Activated T-cell treated with anti-CD3 and anti-CD28 coated beads for 24 hours (primary cell): ENCODE data around the gene SCAF1.
"Not testable (repeated sequence)": the region's sequence is repeated elsewhere in the genome, so short reads cannot be mapped to it uniquely, and the experiment has no call there.

Experiments used
- DNase-seq: peaks from one replicate; pipeline ENCODE4 v3.0.0-alpha.2; 2020; ENCODE audit warnings: low read depth

Gene SCAF1

DNA sequence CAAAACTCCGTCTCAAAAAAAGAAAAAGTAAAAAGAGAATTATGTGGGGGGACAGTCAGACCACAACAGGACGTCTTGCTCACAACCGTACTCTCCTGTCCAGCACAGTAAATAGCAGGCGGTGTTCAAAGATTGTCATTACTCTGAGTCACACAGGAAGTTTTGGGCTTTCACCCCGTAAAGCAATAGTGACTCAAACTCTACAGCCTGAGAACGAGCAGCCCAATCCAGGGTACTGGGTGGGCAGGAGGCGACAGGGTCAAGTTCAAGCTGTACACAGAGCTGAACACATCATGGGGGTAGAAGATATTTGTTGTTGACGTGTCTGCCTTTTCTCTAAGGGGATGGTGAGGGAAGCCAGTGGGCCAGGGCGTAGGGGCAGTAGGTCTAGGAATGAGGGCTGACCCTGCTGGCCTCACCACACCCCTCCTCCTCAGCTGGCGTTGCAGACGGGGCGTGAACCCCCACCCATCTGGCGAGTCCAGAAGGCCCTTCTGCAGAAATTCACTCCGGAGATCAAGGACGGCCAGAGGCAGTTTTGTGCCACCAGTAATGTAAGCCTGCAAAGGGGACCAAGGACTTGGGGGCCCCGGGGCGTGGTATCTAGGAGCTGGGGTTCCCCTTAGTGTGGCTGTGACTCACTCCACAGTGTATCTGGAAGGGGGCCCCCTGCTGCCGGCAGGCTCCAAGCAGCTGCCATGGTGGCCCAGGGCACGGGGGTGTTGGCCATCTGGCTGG lies 27.7 kb upstream of the SCAF1 start:
- no peak for DNase-seq

DNA sequence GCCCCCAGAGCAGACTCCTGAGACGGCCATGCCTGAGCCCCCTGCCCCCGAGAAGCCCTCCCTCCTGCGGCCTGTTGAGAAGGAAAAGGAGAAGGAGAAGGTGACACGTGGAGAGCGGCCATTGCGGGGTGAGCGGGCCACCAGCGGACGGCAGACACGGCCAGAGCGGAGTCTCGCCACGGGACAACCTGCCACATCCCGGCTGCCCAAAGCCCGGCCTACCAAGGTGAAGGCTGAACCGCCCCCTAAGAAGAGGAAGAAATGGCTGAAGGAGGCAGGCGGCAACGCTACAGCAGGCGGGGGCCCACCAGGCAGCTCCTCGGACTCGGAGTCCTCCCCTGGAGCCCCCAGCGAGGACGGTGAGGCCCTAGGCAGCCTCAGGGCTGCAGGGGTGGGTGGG lies 26.1 kb upstream of the SCAF1 start:
- no peak for DNase-seq

DNA sequence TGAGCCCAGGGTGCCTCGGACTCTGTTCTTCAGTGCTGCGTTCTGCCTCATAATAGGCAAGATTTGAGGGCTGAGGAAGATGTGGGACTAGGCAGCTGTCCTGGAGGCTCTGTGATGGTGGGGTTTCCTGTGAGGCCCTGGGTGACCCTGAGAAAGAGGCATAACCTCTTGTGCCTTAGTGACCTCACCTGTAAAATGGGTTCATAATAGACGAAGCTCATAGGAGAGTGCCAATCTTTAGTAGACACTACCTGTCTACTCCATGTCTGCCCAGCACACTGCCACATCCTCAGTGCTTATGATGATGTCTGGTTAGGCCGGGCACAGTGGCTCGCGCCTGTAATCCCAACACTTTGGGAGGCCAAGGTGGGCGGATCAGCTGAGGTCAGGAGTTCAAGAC lies 25.5 kb upstream of the SCAF1 start:
- DNase-seq = no peak

GRCh38 chr19:49616945-49617344 lies 25.1 kb upstream of the SCAF1 start:
- no peak for DNase-seq

- DNase-seq = not testable (repeated sequence)
Measured at GRCh38 chr19:49617860-49618259, 24.1 kb upstream of the SCAF1 start.

GRCh38 chr19:49624967-49625910 lies 16.8 kb upstream of the SCAF1 start:
- DNase-seq = no peak

GRCh38 chr19:49626226-49626625 lies 15.8 kb upstream of the SCAF1 start:
- no peak for DNase-seq

DNA sequence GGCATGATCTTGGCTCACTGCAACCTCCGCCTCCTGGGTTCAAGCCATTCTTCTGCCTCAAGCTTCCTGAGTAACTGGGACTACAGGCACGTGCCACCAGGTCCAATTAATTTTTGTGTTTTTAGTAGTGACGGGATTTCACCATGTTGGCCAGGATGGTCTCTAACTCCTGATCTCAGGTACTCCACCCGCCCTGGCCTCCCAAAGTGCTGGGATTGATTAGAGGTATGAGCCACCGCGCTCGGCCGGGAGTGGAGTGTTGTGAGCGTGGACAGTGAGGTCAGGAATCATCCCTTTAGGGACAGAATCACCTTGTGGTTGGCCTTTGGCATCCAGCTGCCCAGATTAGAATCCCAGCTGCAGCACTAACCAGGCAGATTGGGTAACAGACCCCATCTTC lies 12.3 kb upstream of the SCAF1 start:
- no peak for DNase-seq

DNA sequence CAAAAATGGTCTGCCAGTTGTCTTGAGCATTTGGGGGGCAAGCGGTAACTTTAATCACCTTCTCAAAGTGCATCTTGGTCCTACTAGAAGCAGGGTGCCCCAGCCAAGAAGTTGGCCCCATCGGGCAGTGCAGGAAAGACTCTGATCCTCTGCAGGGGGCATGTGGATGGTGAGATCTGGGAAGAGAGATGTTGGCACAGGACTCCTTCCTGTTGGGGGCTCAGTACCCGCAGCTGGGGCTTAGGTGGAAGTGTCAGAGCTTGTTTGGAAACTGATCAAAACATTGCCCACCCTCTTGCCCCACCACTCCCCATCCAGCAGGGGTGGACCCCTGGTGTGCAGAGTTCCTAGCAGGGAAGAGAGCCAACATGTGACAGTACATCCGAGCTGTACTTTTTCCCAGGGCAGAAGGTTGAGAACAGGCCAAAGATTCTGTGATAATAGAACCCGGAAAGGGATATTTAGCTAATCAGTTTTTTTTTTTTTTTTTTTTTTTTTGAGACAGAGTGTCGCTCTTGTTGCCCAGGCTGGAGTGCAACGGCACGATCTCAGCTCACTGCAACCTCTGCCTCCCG lies 10.9 kb upstream of the SCAF1 start:
- DNase-seq = no peak

DNA sequence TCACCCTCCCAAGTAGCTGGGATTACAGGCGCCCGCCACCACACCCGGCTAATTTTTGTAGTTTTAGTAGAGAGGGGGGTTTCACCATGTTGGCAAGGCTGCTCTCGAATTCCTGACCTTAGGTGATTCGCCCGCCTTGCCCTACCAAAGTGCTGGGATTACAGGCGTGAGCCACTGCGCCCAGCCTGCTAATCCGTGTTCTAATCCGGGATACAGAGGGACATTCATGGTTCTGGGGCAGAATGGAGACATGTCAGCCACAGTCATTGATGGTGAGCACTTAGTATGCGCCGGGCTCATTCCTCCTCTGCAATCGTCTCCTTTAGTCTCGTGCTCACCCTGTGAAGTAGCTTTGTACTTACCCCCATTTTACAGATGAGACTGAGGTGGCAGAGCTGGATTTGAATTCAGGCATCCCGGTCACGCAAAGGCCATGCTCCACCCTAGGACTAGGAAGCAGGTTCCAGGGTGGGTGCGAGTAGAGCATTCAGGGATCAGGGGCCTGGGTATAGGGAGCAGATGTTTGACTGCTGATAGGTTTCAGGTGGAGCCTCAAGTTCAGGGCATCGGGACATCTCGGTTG lies 10.3 kb upstream of the SCAF1 start:
- no peak for DNase-seq

DNA sequence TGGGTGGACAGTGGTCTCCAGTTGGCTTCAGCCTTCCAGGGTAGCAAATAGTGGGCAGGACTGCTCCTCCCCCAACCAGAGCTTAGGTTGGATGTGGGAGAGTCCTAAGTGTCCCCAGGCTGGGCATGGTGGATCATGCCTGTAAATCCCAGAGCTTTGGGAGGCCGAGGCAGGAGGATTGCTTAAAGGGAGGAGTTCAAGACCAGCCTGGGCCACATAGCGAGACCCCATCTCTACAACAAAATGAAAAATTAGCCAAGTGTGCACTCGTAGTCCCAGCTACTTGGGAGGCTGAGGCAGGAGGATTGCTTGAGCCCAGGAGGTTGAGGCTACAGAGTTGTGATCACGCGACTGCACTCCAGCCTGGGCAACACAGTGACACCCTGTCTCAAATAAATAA lies 9.4 kb upstream of the SCAF1 start:
- DNase-seq = no peak

DNA sequence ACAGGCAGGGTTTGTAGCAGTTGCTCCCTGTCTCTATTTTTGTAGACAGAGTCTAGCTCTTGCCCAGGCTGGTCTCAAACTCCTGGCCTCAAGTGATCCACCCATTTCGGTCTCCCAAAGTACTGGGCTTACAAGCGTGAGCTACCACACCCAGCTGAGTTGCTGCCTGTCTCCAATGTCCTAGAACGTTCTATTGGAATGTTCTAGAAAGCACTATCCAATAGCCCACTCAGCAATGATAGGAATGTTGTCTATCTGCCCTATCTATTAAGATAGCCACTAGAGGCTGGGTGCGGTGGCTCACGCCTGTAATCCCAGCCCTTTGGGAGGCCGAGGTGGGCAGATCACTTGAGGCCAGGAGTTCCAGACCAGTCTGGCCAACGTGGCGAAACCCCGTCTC lies 8.7 kb upstream of the SCAF1 start:
- not testable (repeated sequence) for DNase-seq

- no peak for DNase-seq
Measured at GRCh38 chr19:49635530-49636232, 6.3 kb upstream of the SCAF1 start.

DNA sequence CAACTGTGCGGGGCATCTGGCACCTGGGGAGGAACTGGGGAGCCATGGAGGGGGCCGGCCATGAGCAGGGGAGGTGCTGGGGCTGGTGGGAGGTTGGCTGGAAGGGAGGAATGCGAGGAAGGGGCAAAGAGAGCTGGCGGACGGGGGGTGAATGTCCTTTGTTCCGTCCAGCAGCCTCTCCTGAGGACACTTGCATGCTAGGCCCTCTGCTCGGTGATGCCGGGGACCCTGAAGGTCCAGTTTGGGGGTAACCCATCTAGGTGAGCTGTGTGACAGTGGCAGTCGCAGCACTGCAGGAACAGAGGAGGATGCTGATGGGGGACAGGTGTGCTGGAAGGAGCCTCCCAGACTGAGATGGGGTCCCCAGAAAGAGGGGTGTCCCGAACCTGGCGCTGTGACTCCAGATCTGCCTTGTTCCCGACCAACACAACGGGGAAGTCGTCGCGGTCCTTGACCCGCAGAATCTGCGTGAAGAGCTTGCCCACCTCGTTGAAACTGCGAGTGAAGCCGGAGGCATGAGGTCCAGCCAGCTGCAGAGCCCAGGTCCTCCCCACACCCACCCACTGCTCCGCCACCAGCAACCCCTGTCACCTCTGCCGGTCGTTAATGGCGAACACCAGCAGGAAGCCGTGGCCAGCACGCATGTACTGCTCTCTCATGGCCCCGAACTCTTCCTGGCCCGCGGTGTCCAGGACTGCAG lies 5.6 kb upstream of the SCAF1 start:
- no peak for DNase-seq

DNA sequence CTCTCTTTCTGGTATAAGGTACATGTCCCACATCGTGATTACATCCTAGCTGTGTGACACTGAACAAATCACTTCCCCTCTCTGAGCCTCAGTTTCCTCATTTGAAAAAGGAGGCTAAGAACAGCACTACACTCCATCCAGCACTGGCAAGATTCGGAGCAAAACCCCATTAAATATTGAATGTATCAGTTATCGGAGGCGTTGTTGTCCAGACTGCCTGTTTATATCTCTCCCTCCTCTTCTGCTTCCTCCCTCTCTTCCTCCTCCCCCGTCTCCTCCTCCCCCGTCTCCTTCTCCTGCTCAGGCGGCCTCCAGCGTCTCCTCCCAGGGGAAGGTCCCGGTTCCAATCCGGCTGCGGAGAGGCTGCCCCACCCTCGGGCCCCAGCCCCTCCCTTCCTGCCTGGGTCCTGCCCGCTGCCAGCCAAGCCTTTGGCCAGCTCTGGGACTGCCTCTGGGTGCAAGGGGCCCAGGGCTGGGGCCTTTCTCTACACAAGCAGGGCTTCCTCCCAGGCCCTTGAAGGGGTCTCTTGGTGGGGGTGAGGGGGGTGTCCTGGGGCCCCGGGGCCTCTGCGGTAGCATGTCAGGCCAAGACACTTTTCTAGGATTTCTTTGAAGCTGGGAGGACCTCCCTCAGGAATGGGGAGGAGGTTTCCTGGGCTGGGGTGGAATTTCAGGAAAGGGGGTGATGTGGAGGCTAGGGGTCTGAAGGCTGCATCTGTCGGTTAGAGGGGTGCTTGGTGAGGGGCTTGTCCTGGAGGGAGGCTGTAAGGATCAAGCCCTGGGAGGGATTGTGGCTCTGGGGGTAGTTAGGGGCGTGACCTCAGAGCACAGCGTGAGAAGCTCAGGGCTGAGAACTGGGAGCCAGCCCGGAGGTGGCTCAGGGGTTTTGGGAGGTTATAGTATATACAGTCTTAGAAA lies 3.9 kb upstream of the SCAF1 start:
- no peak for DNase-seq

DNA sequence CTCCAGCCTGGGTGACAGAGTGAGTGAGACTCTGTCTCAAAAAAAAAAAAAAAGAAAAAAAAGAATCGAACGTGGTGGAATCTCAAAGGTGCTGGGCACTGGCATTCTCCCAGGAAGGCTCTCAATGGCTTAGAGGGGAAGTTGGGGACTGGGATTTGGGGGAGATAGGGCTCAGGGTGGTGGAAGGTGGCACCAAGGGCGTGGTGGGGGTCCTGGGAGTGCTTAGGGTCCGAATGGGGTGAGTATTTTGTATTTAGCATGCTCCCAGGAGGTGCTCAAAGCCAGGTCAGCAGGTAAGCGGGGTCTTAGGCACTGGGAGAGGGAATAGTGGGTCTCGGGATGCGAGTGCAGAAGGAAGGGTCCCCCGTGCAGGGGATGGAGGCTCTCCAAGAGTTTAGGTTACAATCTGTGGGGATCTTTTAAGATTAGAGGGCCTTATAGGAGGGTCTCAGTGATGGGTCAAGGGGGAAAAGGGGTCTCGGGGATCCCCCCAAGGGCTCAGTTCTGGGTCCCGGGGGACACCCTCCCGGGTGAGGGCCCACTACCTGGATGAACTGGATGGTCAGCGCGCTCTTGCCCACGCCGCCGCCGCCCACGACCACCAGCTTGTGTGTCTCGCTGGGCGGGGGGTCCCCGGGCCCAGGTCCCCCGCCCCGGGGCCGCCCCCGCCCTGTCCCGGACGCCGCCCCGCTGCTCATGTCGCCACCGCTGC lies 2.5 kb upstream of the SCAF1 start:
- DNase-seq = no peak

GRCh38 chr19:49640113-49640898 lies 1.7 kb upstream of the SCAF1 start, which contains the start of gene RRAS:
TSS of gene RRAS (minus strand) at chr19:49640143. CDS start at chr19:49640098, 45 bp downstream.
- DNase-seq = peak; percentile 100

GRCh38 chr19:49642492-49643035 lies 555 bp downstream of the SCAF1 start:
- no peak for DNase-seq
